ENCODE results near the gene PSMD6.

The PSMD6 gene

DNA sequence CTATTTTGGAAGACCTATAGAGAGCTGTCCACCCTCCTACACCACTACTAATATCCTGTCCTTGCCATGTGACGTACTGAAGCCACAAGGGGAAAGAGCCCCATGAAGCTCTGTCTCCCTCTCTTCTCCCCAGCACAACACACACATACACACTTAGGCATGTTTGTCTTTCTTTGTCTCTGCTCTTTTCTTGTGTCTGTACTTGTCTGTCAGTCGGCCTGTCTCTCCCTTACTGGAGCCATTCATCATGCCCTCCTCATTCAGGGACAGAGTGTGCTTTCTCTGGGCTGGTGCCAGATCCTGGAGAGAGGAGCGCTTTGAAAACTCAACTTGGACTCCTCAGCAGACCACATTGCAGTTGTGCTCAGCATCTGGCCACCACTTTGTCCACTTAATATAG, 47.6 kb downstream of the PSMD6 start:
- no peak for DNase-seq

DNA sequence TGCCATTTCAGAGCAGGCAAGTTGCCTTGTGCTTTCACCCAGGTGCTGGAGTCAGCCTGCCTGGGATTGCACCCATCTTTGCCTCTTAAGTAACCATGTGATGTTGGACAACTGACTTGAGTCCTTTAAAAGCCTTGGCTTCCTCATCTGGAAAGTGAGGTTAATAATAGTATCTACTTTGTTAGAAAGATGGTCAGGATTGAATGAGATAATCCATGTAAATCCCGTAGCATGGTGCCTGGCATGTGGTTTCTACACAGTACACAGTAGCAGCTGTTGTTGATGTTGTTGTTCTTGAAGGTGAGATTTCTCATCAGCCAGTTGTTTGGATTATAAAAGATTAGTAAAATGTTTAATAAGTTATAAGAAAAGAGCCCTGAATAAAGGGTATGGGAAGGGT, 48.8 kb downstream of the PSMD6 start:
- DNase-seq = no peak

DNA sequence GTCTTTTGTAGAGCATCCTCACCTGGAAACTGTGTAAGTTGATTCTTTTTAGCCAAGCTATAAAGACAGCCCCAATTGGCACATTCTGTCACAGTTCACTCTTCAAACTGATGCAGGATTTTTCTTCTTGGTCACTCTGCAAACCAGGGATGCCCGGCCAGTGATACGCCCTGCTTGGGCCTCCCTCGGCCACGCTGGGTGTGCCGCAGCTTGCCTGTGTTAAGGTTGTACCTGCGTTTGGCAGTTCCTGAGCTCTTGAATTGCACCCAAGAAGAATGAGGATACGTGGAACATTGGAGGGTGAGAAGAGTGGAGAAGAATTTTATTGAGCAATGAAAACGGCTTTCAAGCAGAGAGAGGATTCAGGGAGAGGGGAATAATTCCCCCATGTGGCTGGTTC, 49.9 kb downstream of the PSMD6 start:
- DNase-seq = no peak

DNA sequence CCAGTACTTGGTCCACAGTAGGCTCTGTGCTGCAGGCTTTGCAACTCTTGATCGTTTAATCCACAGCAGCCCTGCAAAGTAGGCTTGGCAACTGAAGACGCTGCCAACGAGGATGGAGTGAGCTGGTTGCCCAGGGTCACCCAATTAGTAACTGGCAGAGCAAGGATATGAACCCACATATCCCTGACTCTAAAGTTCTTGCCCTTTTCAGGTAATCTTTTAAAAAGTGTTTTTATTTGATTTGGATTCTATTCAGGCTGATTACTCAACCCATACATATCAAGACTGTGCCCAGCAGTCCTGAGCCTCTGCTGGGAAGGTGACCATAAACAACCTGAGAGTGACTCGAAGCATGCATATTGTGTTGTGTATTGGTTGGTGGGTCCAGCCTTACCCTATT, 50.3 kb downstream of the PSMD6 start:
- DNase-seq = no peak

DNA sequence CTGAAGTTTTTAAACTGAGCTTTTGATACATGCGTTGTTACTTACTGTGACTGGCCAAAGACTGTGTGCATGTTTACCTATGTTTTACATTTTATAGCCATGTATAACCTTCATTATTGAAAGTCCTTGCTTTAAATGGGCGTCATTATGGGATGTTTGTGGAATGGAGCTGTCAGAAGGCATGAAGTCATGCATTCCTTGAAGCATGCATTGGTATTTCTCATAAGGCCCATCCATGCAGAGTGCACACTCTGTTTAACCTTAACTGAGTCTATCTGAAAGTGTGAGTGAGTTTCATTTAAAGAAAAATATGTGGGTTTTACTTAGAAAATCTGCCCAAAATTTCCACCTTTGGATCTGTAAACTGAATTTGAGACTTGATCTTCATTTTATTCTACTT, 51.1 kb downstream of the PSMD6 start:
- DNase-seq = no peak

DNA sequence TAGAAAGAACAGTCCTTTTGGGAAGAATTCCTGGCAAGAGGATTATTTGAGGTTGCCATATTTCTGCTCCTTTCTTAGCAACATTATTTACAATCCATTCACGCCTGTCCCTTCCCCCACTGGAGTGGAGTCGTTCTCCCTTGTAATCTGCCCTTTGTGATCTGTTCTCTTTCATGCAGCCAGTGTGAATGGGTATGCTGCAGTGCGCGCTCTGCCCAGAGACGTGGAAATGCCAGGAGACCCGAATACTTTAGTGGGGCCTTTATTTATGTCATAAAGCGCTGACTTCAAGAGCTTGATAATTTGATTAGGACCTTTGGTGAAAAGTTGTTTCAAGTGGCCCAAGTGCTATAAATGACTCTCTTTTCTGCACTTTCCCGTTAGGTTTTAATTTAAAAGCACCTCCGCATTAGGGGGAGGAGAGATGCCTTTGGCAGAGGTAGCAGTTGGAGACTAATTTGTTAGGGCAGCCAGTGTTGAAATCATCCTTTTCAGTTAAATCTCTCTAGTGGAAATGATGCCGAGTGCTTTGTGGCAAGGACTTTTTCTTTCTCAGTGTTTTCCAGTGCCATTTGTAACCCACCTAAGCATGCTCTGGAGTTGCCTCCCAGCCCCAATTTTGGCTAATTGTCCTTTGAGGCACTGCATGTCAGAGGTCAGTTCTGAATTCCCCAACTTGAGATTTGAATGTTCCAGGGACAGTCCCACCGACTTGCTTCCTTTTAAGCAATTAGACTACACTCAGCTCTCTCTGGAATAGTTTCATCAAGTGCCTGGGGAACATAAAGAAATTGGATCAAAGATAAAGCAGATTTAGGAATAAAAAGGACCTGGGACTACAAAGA, 52.4 kb downstream of the PSMD6 start:
- no peak for DNase-seq

DNA sequence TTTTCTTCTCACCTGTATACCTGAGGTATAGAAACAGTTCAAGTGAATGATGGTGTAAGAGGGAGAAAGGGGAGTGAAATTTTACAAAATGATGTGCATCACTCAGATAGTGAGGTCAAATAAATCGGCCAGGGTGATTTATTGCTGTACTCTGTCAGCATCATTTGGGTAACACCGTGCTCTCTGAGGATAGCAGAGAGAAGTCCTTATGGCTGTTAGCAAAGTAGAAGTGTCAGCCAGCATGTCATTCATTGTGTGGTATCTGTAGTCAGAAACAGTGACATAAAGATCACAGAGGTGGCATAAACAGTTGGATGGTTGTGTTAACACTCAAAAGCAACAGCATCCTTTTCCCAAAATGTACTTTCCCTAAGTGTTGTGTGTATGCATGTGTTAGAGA, 53.4 kb downstream of the PSMD6 start:
- DNase-seq = peak; percentile 24

DNA sequence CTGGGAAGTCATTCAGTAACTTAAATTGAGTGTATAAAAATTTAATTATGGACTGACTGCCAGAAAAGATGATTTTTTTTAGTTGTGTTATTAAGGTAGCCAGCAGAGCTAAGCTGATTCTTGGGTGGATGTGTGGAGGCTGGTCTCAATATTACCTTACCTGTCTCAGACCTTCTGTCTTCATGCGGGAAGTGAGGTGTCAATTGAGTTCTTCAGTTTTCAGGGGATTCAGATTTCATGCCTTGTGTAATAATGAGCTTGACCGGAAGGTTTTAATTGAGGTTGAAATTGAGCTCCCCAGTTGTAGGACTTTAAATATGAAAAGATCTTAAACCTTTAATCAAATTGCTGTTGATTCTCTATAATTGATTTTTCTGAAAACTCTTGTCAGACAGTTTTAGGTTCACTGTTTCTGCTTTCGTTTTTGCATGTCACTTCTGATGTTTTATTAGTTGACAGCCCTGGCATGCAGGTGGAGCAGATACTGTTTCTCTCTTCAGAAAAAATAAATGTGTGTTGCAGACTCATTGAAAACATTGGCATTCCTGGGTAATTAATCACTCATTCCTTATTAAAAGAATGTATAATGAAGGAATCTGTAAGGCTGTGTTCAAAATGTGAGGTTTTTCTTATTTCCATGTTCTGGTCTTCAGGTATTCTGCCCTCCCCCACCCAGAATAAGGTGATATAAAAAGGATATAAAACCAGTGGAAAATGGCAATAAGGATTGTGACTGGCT, 54.5 kb downstream of the PSMD6 start:
- DNase-seq = no peak

DNA sequence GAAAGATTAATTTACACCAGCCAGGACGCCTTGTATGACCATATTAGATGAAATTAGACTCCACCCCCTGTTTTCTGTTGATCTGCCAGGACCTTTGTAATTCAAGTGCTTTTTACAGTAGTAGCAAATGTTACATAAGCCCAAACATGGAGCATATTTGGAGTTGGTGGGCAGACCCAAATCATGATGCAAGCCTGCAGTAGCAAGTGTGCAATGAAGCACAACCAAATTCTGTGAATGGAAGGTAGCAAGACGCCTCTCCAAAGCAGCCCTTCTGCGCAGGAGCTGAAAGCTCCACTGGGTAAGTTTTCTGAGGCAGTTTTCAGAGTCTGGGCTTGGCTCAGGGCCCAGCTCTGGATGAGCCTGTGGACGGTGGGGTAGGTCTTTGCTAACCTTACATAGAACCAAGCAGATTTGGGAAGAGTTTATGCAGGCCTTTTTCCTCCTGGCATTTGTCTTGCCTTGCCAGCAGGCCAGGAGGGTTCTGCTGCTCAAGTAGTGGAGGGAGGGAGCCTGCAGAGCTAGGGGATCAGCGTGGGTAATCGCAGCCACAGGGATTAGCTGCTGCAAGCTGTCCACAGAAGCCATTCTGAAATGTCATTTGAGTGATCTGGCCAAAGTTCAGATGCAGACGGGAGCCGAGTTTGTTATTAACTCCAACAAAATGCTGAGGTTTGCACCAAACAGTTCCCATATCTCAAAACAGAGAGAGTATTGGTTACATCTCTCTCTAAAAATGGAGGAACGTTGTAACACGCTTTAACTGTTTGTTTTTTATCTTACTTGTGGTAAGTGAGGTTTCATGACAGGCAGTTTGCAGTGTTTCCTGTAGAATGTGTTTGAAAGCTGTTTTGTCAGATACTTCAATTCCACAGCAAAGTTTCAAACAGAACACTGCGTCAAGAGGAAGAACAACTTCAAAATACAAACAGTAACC, 55.4 kb downstream of the PSMD6 start:
- peak; percentile 78 for DNase-seq

DNA sequence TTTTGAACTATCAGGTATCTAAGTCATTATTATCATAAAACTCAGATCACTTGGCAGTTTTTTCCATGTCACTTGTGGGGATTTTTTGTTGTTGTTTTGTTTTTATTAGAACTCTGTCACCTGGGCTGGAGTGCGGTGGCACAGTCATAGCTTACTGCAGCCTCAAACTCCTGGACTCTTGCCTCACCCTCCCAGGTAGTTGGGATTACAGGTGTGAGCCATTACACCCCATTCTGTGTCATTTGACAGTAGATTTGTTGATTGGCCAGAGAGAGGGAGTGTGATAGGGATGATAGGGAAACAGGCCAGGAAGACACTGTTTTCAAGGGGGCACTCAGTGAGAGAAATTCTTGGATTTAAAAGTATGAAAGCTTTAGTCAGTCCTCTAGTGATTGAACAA, 56.4 kb downstream of the PSMD6 start:
- DNase-seq = no peak

DNA sequence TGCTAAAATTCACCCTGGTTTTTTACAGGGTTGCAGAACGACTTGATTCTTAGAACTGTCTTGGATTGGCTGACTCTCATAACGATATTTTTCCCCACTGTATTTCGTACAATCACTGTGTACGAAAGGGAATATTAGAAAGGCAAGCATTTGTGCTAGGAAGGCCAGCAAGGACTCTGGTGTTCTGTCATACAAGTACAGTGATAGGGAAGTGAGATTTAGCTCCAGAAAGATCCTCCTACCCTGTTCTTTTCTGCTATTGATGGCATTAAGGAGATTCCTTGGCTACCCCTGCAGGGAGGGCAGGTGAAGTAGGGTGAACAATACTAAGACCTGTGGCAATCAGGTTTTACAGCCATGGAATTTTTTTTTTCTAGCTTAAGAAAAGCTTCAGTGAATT, 57.3 kb downstream of the PSMD6 start:
- DNase-seq = no peak

DNA sequence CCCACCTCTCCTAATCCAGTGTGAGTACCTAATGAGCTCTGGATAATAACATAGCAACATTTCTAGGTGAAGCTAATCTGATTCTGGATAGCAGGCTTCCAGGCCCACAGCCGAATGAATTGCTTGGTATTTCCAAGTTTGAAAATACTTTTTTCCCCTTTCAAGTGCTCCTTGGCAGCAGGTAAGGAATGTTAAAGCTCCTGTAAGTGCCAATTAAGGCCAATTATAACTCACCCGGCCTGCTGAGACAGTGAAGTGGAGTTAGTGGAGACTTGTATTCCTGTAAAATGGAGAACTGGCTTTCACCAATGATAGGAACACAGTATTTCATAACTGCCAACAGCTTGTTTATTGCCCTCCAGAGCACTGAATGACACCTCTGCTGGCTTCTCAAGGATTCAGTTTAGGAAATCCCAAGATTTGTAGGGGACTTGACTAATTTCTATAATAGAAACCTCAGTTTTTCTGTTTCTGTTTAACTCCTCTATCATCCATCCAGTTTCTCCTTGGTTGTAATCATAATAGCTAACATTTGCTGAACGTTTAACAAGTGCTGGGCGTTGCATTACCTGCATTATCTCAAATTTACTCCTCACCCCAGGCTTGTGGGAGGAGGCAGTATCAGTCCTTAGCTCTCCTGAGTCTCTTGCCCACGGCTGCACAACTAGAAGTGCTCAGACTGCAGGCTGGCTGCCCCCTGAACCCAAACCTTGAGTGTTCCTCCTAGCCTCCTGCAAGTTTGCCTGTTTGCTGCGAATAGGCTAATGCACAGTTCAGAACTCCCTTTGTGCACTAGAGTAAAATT, 58.4 kb downstream of the PSMD6 start:
- DNase-seq = no peak

DNA sequence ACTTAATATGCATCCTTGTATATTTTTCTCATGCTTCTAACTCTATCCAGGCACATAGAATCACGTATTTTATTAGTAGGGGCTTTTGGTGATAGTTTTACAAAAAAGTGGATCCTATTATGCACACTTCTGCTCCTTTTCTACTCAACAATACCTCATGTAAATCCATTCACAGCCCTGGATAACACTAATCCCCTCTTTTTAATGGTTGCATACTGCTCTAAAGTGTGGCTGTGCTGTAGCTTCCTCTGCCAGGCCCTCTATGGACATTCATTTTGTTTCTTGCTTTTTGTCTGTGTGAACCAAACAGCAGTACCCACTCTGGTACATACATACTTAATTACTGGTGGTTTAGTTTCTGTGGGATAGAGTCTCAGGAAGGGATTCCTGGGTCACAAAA, 59.8 kb downstream of the PSMD6 start:
- DNase-seq = no peak

DNA sequence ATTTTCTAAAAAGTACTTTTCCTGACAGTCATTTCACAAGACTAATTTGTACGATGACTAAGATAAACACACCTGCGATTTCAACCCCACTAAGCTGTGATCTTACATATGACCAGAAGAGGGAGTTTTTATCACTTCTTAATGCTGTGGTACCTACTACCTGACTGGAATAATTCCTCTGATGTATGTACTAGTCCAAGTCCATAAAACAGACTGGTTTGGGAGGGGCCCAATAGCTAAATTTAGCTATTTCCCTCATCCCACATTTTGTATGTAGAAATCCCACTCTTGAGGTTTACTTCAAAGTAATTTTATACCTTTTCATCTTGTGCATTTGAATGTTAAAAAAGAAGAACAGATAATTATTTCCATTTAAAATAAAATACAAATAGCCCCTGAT, 61.4 kb downstream of the PSMD6 start:
- DNase-seq = peak; percentile 78

Measured in CD4-positive, alpha-beta T cell treated with Interleukin-10 for 1 hour (primary cell).